BJ (cell line): Measurements from ENCODE around the gene EVI5. TPM values are rescaled to one million over a fixed set of nuclear protein-coding genes. Genes with fewer than 3 reads are reported as not detected.
A peak's percentile ranks its signal among the peaks of the same experiment; 100 is the strongest.

ENCODE experiments used
- CTCF ChIA-PET: fragments of 350-600 bp; formaldehyde crosslinking; extraction: SDS; loops from one replicate; lab custom pipeline; 2021; ENCODE audit warnings: antibody characterized with exemption, inconsistent platforms; lab: Yijun Ruan, JAX
- POLR2A ChIA-PET: fragments of 300-600 bp; sonication (Branson Sonifier 250); formaldehyde crosslinking; extraction: SDS; loops from one replicate; lab custom pipeline; 2021; ENCODE audit warnings: antibody characterized with exemption; lab: Charles Lee
- DNase-seq: peaks from one replicate; pipeline ENCODE4 v3.0.0-alpha.2; 2011; ENCODE audit warnings: low read depth
- H3K27me3 ChIP-seq: 2 replicates; pipeline ENCODE4 v1.6.0; 2011; ENCODE audit warnings: low read length; ENCODE audit not compliant: control insufficient read depth, insufficient read depth
- H3K36me3 ChIP-seq: 2 replicates; pipeline ENCODE4 v1.5.1; 2011; ENCODE audit warnings: low read length; ENCODE audit not compliant: control insufficient read depth, insufficient read depth
- H3K4me3 ChIP-seq: 2 replicates; pipeline ENCODE4 v1.5.1; 2011; ENCODE audit warnings: low read depth, mild to moderate bottlenecking, control low read depth, low read length
- polyA minus RNA-seq: library from RNA; depleted of rRNA, polyadenylated mRNA; stranded (reverse); fragments of >200 nt; gene quantifications from 2 replicates; pipeline ENCODE4 v1.2.3, GENCODE V29; 2011; rRNA and poly(A)+ RNA removed
- polyA plus RNA-seq: library from polyadenylated mRNA; depleted of rRNA; stranded (reverse); fragments of >200 nt; gene quantifications from 2 replicates; pipeline ENCODE4 v1.2.3, GENCODE V29; 2011; rRNA removed
- TF ChIP-seq, protein P1 (sequence below): IDR thresholded peaks from 2 replicates; pipeline ENCODE4 v1.5.1; 2011; ENCODE audit warnings: low read depth, mild to moderate bottlenecking, control low read depth, inconsistent platforms, low read length, moderate library complexity; ENCODE audit not compliant: insufficient read depth

The EVI5 gene
- polyA plus RNA-seq (8.6 and 13.0 TPM in 2 replicates), polyA minus RNA-seq (8.0 and 9.6 TPM in 2 replicates)

DNA sequence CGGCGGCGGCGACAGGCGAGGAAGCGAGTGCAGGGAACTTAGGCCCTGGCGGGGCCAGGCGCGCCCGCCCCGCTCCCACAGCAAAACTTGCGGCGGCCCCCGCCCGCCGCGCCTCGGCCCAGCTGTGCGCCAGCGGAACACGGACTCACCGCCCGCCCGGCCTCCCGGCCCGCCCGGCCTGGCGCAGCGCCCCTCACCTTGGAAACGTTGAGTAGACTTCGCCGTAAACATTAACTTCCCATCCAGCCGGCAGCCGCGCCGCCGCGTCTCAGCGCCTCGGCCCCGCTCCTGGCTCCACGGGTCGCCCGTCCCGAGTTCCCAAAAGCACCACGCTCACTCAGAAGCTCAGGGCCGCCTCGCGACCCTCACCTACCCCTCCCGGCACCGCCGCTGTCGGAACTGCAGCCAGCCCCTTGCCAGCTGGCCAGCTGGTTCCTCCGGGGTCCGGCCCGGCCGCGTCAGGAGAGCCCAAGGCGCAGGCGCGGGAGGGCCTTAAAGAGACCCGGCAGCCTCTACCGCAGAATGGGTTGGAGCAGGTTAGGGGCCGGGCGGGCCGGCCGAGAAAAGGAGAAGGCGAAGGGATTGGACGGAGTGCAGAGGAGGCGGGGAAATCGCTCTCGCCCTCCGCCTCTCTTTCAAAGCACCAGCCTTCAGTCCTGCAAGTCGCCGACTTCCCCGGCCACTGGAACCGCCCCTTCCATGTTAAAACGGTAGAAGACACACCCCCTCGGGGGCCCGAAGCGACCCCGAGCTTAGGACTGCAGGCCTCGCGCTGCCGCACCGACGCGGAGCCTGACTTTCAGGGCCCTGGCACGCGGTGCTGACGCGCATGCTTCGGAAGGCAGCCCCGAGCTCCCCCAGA is at the start of gene EVI5:
Gene EVI5 (minus strand): TSS at position 470 of the 862 bp plus-strand sequence. CDS start 48,562 bp downstream, outside the sequence.
- H3K4me3 ChIP-seq, result peak within 1 kb of the TSS; percentile 89

DNA sequence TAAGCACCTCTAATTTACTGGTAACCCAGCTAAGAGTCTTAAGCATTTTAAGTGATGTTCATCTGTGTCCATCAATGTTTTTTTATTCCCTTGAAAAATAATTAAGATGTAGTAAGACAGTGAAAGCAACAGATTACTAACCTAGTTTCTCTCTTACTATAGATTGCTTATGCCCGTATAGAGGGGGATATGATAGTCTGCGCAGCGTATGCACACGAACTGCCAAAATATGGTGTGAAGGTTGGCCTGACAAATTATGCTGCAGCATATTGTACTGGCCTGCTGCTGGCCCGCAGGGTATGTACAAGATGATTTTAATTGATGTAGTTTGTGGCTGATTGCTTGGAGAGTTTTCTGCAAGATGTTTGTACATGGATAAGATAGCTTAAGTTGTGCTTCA is 49.7 kb upstream of the EVI5 start:
- Histone ChIP-seq H3K4me3 (no peak overlapping the region), H3K27me3 (no peaks in the 10 kb centered on the region), H3K36me3 (peaks cover 2% of the 10 kb centered on the region)
- DNase-seq, result no peak
- ChIA-PET POLR2A (no interaction called here), CTCF (interaction anchor here (0.6 to 1.0 kb wide), 2 partner anchors 19 to 160 kb away, joined by 3 to 4 read pairs; no protein-coding TSS in a partner anchor)
- TF ChIP-seq, protein P1, sequence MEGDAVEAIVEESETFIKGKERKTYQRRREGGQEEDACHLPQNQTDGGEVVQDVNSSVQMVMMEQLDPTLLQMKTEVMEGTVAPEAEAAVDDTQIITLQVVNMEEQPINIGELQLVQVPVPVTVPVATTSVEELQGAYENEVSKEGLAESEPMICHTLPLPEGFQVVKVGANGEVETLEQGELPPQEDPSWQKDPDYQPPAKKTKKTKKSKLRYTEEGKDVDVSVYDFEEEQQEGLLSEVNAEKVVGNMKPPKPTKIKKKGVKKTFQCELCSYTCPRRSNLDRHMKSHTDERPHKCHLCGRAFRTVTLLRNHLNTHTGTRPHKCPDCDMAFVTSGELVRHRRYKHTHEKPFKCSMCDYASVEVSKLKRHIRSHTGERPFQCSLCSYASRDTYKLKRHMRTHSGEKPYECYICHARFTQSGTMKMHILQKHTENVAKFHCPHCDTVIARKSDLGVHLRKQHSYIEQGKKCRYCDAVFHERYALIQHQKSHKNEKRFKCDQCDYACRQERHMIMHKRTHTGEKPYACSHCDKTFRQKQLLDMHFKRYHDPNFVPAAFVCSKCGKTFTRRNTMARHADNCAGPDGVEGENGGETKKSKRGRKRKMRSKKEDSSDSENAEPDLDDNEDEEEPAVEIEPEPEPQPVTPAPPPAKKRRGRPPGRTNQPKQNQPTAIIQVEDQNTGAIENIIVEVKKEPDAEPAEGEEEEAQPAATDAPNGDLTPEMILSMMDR, result no peak

More for the DNA sequence above, at the start of gene EVI5:
- CTCF ChIA-PET, result interaction anchor here (0.9 to 1.8 kb wide), 6 partner anchors 9 to 36 kb away, joined by 3 to 10 read pairs (median 4); no protein-coding TSS in a partner anchor
- DNase-seq, result peak; percentile 92
- Histone ChIP-seq H3K27me3 (no peaks in the 10 kb centered on the region), H3K36me3 (no peaks in the 10 kb centered on the region)
- TF ChIP-seq, protein P1, result peak; percentile 45
- POLR2A ChIA-PET, result no interaction called here

- TF ChIP-seq, protein P1, result no peak
- H3K27me3 ChIP-seq, result no peaks in the 10 kb centered on the region
- H3K4me3 ChIP-seq, result peak overlapping the region; percentile 62
- ChIA-PET CTCF (interaction anchor here (1.0 kb wide), 1 partner anchor 161 kb away, joined by 4 read pairs; no protein-coding TSS in a partner anchor), POLR2A (no interaction called here)
- H3K36me3 ChIP-seq, result peaks cover 2% of the 10 kb centered on the region
- no peak for DNase-seq
Measured at GRCh38 chr1:92833840-92834239, 48.9 kb upstream of the EVI5 start.

GRCh38 chr1:92832537-92833114 is 47.7 kb upstream of the EVI5 start:
- CTCF ChIA-PET, result interaction anchor here (0.8 to 2.3 kb wide), 17 partner anchors 9 to 187 kb away, joined by 3 to 34 read pairs (median 4); partner anchors contain the start of gene DIPK1A
- POLR2A ChIA-PET, result interaction anchor here (0.6 kb wide), 1 partner anchor 513 kb away, joined by 5 read pairs; no protein-coding TSS in a partner anchor
- Histone ChIP-seq H3K27me3 (no peaks in the 10 kb centered on the region), H3K36me3 (no peaks in the 10 kb centered on the region; the same call in 1 of the 2 replicates), H3K4me3 (peak overlapping the region; percentile 62)
- TF ChIP-seq, protein P1, result no peak
- no peak for DNase-seq
